Fibroblast of lung (primary cell): Measurements from ENCODE around the gene DNAJA3.

ENCODE experiments used
- CTCF ChIP-seq, 2 donors: IDR thresholded peaks in 1 of 2; conservative IDR thresholded peaks in 1 of 2; 1 replicate in 1 of 2; 2 replicates in 1 of 2; pipeline ENCODE4 v1.5.1; 2011 to 2012; ENCODE audit warnings: low read length in 2 of 2, control low read depth in 1 of 2, inconsistent platforms in 1 of 2, low read depth in 1 of 2, mild to moderate bottlenecking in 1 of 2
- EZH2 ChIP-seq: IDR thresholded peaks from 2 replicates; pipeline ENCODE4 v1.5.1; 2012; ENCODE audit warnings: low read length, control low read depth, mild to moderate bottlenecking; ENCODE audit errors: missing control alignments

GRCh38 chr16:4419402-4419959 is 6.2 kb upstream of the DNAJA3 start:
- TF ChIP-seq CTCF (conservative IDR thresholded peaks at IDR 0.05 in 1 of 2, IDR thresholded peaks at IDR 0.05 in 1 of 2; ENCODE audit: low read depth in 1 of 2, low read length in 2 of 2), result no peak
- TF ChIP-seq EZH2, result no peak
